ENCODE measurements around the gene TBX18. TPM values are rescaled to one million over a fixed set of nuclear protein-coding genes. Genes with fewer than 3 reads are reported as not detected.

The TBX18 gene
- total RNA-seq, 4 donors from 2014 or later = 0.62 to 4.2 (median 2.7) TPM

- Histone ChIP-seq H3K27me3 (no peaks in the 10 kb centered on the region), H3K27ac (no peak overlapping the region), H3K9me3 (no peaks in the 10 kb centered on the region), H3K36me3 (no peaks in the 10 kb centered on the region), H3K4me1 (no peaks in the 10 kb centered on the region), H3K4me3 (no peak overlapping the region)
- DNase-seq (ENCODE audit: low spot score in 2 of 2) = no peak
- no peak for TF ChIP-seq POLR2A (IDR thresholded peaks at IDR 0.05)
- no peak for TF ChIP-seq CTCF (IDR thresholded peaks at IDR 0.05)
- no peak for TF ChIP-seq EP300 (IDR thresholded peaks at IDR 0.05)
Measured at GRCh38 chr6:84675651-84676050, 88.7 kb downstream of the TBX18 start.

- no peaks in the 10 kb centered on the region for H3K4me1 ChIP-seq
- no peak for DNase-seq (ENCODE audit: low spot score in 2 of 2)
- no peaks in the 10 kb centered on the region for H3K9me3 ChIP-seq
- H3K27me3 ChIP-seq = no peaks in the 10 kb centered on the region
- H3K4me3 ChIP-seq = no peak overlapping the region
- H3K36me3 ChIP-seq = no peaks in the 10 kb centered on the region
- TF ChIP-seq EP300 (IDR thresholded peaks at IDR 0.05) = no peak
- TF ChIP-seq CTCF (IDR thresholded peaks at IDR 0.05) = no peak
- TF ChIP-seq POLR2AphosphoS5 (IDR thresholded peaks at IDR 0.05) = no peak
- H3K27ac ChIP-seq = no peak overlapping the region
Measured at GRCh38 chr6:84674395-84674794, 90.0 kb downstream of the TBX18 start.

- WGBS = 78% methylated on average over 2 of the region's 2 CpGs
- H3K9me3 ChIP-seq = no peaks in the 10 kb centered on the region
- H3K4me1 ChIP-seq = no peaks in the 10 kb centered on the region
- H3K27ac ChIP-seq = no peak overlapping the region
- H3K4me3 ChIP-seq = no peak overlapping the region
- DNase-seq (ENCODE audit: low spot score in 2 of 2) = no peak
- no peaks in the 10 kb centered on the region for H3K27me3 ChIP-seq
- H3K36me3 ChIP-seq = no peaks in the 10 kb centered on the region
- TF ChIP-seq CTCF (IDR thresholded peaks at IDR 0.05) (no peak), POLR2AphosphoS5 (IDR thresholded peaks at IDR 0.05) (no peak), EP300 (IDR thresholded peaks at IDR 0.05) (no peak), POLR2A (IDR thresholded peaks at IDR 0.05) (no peak)
Measured at GRCh38 chr6:84671183-84671582, 93.2 kb downstream of the TBX18 start.

GRCh38 chr6:84669945-84670344, 94.5 kb downstream of the TBX18 start:
- TF ChIP-seq EP300 (IDR thresholded peaks at IDR 0.05) (no peak), CTCF (IDR thresholded peaks at IDR 0.05) (no peak), POLR2A (IDR thresholded peaks at IDR 0.05) (no peak), POLR2AphosphoS5 (IDR thresholded peaks at IDR 0.05) (no peak)
- no peaks in the 10 kb centered on the region for H3K27me3 ChIP-seq
- H3K4me3 ChIP-seq = no peak overlapping the region
- no peaks in the 10 kb centered on the region for H3K9me3 ChIP-seq
- no peaks in the 10 kb centered on the region for H3K36me3 ChIP-seq
- H3K4me1 ChIP-seq = no peaks in the 10 kb centered on the region
- DNase-seq (ENCODE audit: low spot score in 2 of 2) = no peak
- H3K27ac ChIP-seq = no peak overlapping the region
- 92% methylated on average over 3 of the region's 3 CpGs for WGBS

GRCh38 chr6:84667252-84668213, 96.9 kb downstream of the TBX18 start:
- 78% methylated on average over 5 of the region's 5 CpGs for WGBS
- Histone ChIP-seq H3K9me3 (no peaks in the 10 kb centered on the region), H3K27ac (no peak overlapping the region), H3K4me1 (no peaks in the 10 kb centered on the region), H3K36me3 (no peaks in the 10 kb centered on the region), H3K4me3 (no peak overlapping the region), H3K27me3 (no peaks in the 10 kb centered on the region)
- DNase-seq (ENCODE audit: low spot score in 2 of 2) = no peak
- TF ChIP-seq POLR2A (IDR thresholded peaks at IDR 0.05) = no peak
- no peak for TF ChIP-seq POLR2AphosphoS5 (IDR thresholded peaks at IDR 0.05)
- no peak for TF ChIP-seq EP300 (IDR thresholded peaks at IDR 0.05)
- TF ChIP-seq CTCF (IDR thresholded peaks at IDR 0.05) = no peak

Measured in suprapubic skin (tissue), 4 donors.